ENCODE data around the gene TBC1D28.
"Not testable (repeated sequence)": the region's sequence is repeated elsewhere in the genome, so short reads cannot be mapped to it uniquely, and the experiment has no call there.

GRCh38 chr17:18617613-18618012 is 26.6 kb downstream of the TBC1D28 start:
- TF ChIP-seq, protein P1, sequence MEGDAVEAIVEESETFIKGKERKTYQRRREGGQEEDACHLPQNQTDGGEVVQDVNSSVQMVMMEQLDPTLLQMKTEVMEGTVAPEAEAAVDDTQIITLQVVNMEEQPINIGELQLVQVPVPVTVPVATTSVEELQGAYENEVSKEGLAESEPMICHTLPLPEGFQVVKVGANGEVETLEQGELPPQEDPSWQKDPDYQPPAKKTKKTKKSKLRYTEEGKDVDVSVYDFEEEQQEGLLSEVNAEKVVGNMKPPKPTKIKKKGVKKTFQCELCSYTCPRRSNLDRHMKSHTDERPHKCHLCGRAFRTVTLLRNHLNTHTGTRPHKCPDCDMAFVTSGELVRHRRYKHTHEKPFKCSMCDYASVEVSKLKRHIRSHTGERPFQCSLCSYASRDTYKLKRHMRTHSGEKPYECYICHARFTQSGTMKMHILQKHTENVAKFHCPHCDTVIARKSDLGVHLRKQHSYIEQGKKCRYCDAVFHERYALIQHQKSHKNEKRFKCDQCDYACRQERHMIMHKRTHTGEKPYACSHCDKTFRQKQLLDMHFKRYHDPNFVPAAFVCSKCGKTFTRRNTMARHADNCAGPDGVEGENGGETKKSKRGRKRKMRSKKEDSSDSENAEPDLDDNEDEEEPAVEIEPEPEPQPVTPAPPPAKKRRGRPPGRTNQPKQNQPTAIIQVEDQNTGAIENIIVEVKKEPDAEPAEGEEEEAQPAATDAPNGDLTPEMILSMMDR (IDR thresholded peaks at IDR 0.05): not testable (repeated sequence)
- TF ChIP-seq POLR2A, POLR2AphosphoS5 (IDR thresholded peaks at IDR 0.05): not testable (repeated sequence)

Measured in prostate gland (tissue), 2 donors.